Nucleus accumbens (tissue), 56 donors: ENCODE measurements around the gene PCSK6.
"Not testable (repeated sequence)": the region's sequence is repeated elsewhere in the genome, so short reads cannot be mapped to it uniquely, and the experiment has no call there.

Source experiments
- DNase-seq, 56 donors: peaks; one replicate each; lab custom pipeline; 2025; lab: John Stamatoyannopoulos, UW

PCSK6 gene

GRCh38 chr15:101438482-101439284 lies 50.8 kb downstream of the PCSK6 start:
- DNase-seq = no peak

DNA sequence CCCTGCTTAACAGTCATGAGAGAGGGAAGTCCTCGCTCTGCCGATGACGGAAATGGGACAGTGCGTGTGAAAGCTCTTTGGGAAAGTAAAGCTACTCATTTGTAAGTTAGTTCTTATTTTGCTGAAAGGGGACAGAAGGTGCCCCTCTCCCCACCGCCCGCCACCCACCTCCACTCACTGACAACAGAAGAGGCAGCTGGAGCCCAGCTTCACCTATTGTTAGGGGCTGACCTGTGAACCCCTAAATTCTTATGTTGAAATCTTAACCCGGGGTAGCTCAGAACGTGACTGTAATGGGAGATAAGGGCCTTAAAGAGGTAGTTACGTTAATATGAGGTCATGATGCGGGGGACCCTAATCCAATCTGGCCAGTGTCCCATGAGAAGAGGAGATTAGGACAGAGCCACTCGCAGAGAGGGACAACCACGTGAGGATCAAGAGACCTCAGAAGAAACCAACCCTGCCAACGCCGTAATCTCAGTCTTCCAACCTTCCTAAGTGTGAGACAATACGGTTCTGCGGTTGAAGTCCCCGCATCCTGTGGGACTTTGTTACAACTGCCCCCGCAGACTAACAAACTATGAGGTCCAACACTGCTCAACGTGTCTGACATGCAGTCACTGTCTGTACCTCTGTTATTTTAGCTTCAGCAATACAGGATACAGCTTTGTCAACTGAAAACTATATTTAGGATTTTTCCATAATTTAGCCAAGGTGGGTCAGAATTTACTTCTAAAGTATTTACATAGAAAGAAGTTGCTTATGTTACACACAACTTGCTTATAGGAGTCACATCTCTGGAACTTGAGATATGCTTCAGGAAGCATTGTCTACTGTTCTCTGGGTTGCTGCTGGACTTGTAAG lies 51.7 kb downstream of the PCSK6 start:
- no peak for DNase-seq

DNA sequence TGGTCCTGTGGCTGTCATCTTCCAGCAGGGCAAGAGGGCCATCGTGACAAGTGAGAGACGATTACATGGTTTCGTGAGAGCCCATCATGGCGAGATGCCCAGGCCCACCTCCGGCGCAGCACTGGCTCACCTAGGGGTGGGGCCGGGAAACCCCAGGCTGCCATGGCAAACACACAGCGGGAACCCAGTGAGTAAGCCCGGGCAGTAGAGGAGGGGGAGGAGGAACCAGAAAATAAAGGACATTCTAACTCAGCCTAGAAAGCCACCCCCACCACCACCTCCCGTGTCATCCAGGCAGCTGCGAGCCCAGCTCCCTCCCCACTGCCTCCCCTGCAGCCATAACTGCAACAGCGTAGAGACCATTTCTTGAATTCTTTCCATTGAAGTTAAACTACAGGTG lies 52.3 kb downstream of the PCSK6 start:
- peak in 29 of 56 donors; percentile 21 to 78 (median 50) for DNase-seq

DNA sequence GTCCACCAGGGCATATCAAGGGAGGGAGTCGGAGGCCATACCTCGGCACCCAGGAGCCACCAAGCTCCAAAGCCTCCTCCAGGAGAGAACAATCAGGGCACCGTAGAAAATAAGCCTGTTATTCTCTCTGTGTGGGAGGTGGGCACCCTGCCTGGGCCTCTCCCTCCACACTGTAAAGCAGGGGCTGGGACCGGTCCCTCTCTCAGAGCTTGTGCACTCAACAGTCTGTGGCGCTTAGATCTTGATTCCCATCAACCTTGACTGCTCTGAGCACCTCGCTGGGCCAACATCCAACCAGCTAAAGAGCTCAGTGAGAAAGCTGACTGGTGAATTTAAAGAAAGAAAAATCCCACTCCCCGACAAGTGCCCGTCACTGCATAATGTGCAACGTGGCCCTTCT lies 53.0 kb downstream of the PCSK6 start:
- DNase-seq = no peak

DNA sequence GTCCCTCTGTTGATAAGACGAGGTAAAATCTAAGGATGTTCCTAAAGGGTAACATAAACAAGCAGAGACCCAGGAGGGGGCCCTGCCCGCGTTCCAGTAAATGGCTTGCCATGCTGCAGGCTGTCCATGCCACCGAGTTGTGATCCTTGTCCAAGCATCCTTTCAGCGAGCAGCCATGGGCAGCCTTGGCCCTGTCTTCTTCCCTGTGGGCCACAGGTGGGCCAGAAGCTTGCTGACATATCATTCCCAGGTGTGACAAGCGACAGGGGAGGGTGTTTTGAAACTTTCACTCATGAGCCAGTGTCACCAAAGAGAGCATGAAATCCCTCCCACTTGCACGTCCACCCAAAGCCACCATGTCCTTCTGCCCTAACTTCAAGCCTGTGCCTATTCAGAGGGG lies 53.7 kb downstream of the PCSK6 start:
- no peak for DNase-seq

DNA sequence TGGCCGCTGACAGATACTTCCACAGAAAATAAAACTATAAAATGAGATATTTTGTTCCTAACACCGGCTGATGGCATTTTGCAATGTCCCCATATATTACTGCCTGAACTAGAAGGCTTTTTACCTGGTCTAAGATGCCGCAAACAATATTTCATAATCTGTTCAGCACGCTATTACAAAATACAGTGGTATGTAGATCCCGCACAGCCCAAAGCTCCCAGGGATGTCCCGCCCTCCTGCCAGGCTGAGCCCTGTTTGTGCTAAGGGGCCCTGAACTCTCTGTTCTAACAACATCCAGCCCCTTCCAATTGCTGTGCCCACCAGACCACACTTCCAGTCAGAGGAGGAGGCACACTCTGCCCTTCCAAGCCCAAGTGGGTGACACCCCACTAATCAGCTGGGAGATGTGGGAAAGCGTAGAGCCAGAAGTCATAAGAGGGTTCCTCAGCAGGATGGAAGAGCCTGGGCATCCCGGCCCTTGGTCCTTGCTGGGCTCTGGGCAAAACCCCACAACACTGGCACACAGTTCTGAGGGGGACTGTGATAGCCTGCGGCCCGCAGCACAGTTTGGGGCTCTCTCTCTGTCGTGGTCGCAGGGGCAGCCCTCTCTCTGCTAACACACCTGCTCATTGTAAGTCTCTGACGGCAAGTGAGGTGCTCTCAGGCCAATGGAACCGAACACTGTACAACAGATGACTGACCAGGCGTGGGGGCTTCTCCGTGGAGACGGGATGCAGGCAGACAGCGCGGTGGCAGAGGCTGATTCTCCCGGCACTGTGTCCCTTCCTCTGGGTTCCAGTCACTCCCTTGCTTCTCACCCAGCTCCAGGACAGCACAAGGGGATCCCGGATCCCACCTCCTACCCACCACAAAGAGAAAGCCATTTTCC lies 55.2 kb downstream of the PCSK6 start:
- DNase-seq = no peak

GRCh38 chr15:101433396-101433795 lies 56.1 kb downstream of the PCSK6 start:
- DNase-seq = no peak

DNA sequence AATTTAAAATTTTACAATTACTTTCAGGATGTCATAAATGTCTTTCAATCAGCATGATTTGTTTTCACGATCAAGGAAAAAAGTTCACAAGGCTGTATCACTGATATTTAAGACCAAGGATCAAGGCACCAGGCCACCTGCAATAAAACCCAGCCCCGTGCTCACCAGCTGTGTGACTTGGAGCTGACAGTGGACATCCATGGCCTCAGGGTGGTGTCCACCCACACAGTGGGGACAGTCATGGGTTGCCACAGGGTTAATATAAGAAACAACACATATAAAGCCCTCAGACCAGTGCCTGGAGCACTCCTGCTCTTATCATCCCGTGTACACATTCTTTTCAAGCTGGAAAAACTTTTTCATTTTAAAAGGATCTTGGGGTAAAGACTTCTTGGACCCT lies 56.5 kb downstream of the PCSK6 start:
- no peak for DNase-seq

DNA sequence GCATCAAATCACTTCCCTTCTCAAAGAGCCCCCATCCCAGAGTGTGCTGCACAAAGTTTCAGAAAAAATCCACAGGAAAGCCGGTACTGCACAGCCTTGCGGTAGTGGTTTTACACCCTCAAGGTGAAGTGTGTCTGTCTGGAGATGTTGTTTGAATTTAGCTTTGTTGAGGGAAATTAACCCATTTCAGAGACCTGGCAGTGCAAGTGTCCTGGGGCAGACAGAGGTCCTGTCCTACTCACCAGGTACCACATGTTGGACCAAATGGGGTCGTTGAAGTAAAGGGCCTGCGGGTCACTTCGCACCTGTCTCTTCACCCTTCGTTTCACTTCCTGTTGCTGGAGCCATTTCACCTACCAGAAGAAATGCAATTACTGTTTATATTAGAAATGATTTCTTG lies 57.8 kb downstream of the PCSK6 start:
- no peak for DNase-seq

- no peak for DNase-seq
These were observed 58.2 kb downstream of the PCSK6 start for GRCh38 chr15:101431301-101431700.

DNA sequence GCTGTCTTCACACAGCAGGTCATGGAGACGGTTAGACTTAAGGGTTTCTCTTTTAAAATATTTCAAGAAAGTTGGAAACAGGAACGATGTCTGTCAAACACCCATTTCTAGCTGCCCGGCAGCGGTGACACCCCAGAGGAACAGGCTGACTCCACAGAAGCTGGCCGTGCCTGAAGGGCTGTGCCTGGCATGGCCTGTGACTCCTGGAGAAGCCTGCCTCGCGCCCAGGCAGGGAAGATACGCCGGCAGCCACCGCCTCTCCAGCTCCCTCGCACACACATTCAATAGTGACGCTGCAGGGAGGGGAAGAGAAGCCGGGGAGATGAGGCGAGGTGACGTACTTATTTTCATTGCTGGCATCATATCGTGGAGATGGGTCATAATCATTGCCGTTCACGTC lies 59.9 kb downstream of the PCSK6 start:
- no peak for DNase-seq

DNA sequence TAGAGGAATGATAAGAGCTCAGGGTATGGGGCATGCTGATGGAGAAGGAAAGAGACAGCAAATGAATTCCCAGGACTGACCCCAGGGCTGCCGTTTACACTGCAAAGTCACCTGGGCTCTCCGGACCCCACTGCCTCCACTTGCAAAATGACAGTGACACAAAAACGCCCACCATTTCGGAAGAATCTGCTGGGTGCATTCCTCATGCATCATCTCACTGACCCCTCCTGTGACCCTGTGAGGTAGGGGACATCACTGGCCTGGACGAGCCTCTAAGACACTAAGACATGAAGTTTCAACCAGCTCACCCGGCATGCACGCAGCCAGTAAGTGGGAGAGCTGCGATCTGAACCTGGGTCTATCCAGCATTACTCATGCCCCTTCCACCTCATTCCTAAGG lies 60.3 kb downstream of the PCSK6 start:
- DNase-seq = no peak

GRCh38 chr15:101428758-101429157 lies 60.7 kb downstream of the PCSK6 start:
- DNase-seq = no peak

DNA sequence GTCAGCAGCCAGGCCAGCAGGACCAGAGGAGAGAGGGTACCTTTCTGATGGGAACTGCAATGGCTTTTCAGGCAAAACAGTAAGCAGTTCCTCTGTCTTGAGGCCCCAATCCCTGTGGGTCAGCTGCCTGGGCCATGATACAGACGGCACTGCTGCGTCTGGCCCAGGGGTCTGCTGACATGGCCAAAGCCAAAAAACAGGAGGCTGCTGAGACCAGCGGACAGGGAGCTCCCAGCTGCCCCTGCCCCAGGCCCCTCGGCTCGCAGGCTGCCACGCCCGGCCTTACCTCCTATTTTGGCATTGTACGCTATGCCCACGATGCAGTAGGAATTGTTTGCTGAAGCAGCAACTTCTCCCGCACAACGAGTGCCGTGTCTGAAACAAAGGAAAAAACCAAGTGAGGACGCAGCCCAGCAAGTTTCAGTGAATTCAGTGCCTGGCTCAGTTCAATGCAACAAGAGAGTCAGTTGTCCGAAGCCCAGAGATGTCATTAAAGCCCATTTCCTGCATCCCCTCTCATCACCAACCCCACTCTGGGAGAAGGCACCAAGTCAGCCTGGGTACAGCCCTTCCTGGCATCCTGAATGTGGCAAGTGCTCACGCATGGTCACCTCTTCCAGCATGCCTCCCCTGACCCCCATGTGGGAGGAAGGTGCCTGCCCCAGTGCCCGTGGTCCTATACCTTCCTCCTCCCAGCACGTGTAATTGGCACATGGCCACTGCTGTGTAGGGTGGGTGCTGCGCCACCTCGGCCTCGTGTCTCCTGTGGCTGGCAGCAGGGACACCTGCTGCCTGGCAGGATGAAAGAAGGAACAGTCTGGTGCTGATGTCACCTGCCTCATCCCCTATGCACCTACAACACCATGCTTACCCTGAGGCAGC lies 61.7 kb downstream of the PCSK6 start:
- DNase-seq = peak in 1 of 56 donors; percentile 16

GRCh38 chr15:101426761-101427333 lies 62.7 kb downstream of the PCSK6 start:
- DNase-seq = no peak

- no peak for DNase-seq
These were observed 63.6 kb downstream of the PCSK6 start for GRCh38 chr15:101425787-101426365.

DNA sequence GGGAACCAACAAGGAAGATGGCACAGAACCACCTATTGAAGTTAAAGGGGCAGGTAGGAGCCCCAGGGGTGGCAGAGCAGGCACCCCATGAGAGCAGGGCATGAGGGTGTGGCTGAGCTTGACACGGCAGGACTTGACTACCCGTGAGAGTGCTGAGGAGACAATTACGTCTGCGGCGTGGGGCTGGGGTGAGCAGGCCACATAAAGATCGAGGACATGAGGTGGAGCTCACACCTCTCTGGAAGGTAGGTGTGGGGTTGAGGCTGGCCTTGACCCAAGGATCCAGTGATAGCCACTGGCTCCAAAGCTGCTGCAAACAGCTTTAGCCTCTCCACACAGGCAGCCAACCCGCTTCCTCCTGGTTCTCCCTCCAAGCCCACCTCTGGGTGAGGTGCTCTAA lies 64.5 kb downstream of the PCSK6 start:
- DNase-seq = no peak

- no peak for DNase-seq
These were observed 69.3 kb downstream of the PCSK6 start for GRCh38 chr15:101420232-101420631.

- DNase-seq = not testable (repeated sequence)
These were observed 73.0 kb downstream of the PCSK6 start for GRCh38 chr15:101416475-101416874.
